AG09319 (cell line): Measurements from ENCODE around the gene SLC19A2.
"Not testable (repeated sequence)": the region's sequence is repeated elsewhere in the genome, so short reads cannot be mapped to it uniquely, and the experiment has no call there.

Experiments used
- DNase-seq: peaks from one replicate; pipeline ENCODE4 v3.0.0-alpha.2; 2010; ENCODE audit warnings: low read depth; ENCODE audit errors: extremely low read depth
- CTCF ChIP-seq: IDR thresholded peaks from 2 replicates; pipeline ENCODE4 v1.5.1; 2011; ENCODE audit warnings: low read depth, mild to moderate bottlenecking, inconsistent platforms, low read length, moderate library complexity

Gene SLC19A2

GRCh38 chr1:169508432-169509338 is 22.9 kb upstream of the SLC19A2 start:
- no peak for TF ChIP-seq CTCF
- no peak for DNase-seq

GRCh38 chr1:169507413-169507812 is 21.7 kb upstream of the SLC19A2 start:
- no peak for DNase-seq
- no peak for TF ChIP-seq CTCF

GRCh38 chr1:169503601-169504000 is 17.9 kb upstream of the SLC19A2 start:
- not testable (repeated sequence) for DNase-seq

GRCh38 chr1:169499807-169500206 is 14.1 kb upstream of the SLC19A2 start:
- no peak for DNase-seq
- no peak for TF ChIP-seq CTCF

GRCh38 chr1:169497317-169497716 is 11.6 kb upstream of the SLC19A2 start:
- no peak for TF ChIP-seq CTCF

GRCh38 chr1:169495916-169496315 is 10.2 kb upstream of the SLC19A2 start:
- DNase-seq = no peak
- no peak for TF ChIP-seq CTCF

More at GRCh38 chr1:169497317-169497716, 11.6 kb upstream of the SLC19A2 start:
- no peak for DNase-seq

- DNase-seq = no peak
- no peak for TF ChIP-seq CTCF
Observed at GRCh38 chr1:169495046-169495775, 9.5 kb upstream of the SLC19A2 start.
